Stimulated activated naive CD4-positive, alpha-beta T cell (primary cell): ENCODE data around the gene PCBD2.
A peak's percentile ranks its signal among the peaks of the same experiment; 100 is the strongest.
"Not testable (repeated sequence)": the region's sequence is repeated elsewhere in the genome, so short reads cannot be mapped to it uniquely, and the experiment has no call there.

ENCODE experiments used
- DNase-seq, 6 experiments: peaks; one replicate each; lab custom pipeline; 2025; lab: John Stamatoyannopoulos, UW

Gene PCBD2

DNA sequence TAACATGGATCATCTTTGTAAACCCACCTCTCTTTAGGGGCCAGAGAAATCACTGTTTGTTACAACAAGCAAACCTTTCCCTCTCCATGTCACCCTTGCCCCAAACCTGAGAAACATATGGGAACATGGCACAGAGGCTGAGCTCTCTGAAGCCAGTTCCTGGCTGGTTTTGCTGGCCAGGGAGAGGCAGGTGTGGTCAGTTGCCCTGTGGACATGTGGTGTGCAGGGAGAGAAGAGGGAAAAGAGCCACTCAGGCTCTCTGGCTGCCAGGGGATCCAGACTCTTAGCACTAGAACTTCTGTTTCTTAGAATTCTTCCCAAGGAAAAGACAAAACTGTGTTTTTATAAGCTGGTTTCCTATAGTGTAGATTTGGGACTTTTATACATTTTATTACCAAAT is 58.2 kb downstream of the PCBD2 start:
- no peak for DNase-seq

DNA sequence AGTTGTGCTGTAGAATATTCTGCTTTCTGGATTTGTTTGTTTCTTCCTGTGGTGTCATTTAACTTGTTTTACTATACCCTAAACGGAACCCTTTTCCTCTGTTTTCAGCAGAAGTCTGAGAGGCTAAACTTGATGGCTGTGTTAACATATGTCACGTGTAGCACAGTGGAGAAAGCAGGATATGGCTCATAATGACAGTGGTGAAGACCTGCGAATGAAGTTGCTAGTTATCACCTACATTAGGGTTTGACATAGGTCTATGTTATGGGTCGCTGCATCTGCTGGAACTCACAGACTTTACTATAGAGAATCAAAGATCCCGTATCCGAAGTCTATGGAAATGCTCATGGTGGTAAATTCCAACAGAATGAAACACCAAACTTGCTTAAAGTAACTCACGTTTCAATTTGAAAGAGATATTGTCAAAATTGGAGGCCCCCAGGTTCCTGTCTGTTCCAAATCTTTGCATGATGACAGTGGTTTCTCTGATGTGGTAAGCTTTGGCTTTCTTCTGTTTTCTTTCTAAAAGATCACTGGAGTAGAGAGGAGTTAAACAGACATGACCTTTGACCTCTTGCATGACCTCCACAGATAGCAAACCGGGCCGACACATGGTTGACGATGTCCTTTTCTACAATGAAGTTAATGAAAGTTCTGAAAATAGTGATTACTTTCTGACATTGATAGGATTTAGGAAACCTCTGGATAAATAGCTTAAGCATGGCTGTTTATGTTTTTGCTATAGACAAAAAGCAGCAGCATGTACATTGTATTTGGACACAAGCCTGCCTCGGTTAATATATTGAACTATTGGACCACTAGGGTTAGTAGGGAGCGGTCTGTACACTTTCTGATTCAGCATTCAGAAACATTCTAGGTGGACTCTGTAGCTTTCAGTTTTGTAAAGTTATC is 59.7 kb downstream of the PCBD2 start:
- peak in 3 of 6 experiments; percentile 78 to 81 (median 81) for DNase-seq

DNA sequence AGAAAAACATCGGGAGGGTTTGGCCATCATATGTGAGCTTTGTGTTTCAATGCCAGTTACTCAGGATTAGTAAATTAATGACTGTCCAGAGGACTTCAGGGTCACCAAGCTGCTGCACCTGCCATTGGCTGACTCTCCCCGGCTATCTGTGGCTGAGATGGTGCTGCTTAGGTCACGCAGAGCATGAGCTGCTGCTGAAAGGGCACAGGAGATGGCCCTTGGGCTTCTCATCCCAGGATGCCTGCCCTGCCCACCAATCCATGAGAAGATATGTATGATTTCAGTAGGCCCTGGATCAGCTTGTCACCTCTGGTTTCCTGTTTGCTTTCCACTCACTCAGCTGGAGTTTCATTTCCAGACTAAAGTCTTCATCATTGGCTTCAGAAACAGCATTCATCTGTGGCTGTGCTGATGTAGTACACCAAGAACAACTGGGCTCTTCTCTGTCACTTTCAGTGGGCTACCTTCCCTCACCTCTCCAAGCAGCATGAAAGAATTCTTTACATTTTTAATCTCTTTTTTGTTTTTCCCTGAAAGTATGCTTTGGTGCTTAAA is 60.4 kb downstream of the PCBD2 start:
- DNase-seq = peak in 1 of 6 experiments; percentile 19

DNA sequence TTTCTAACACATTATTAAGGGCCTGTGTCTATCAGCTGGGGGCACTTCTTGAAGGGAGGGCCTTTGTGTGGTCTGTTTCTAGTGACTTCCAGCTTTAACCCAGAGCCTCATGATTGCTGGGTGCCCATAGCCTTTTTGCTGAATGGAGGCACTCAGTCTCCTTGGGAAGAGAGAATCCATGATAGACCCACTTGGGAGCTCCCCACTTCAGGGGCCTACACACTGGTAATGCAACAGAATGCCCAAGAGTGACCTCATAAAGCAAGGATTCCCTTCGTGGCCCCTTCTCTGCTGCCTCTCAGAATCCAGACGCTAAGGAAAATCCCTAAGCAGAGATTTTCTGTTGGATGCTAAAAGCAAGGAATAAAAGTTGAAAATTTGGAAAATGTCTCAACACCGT is 62.7 kb downstream of the PCBD2 start, which contains the start of gene CATSPER3:
Gene CATSPER3 (plus strand): TSS at position 301 of the 400 bp plus-strand sequence. CDS start 85 bp downstream, at position 386.
- DNase-seq = no peak

DNA sequence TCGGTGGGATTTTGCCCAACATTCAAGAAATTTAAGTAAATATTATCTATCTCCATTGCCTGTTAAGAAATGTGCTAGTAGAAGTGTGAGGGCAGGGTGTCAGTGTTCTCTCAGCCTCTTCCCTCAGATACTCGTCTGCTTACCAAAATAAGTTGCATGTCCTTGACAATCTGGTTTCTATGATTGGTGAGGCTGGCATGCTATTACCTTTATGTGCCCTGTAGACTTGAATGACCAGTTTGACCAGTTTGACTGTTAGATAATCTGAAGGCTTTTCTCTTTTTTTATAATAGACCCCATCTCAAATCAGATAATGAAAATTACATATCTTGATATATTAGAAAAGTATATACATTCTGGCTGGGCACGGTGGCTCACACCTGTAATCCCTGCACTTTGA is 63.1 kb downstream of the PCBD2 start:
- DNase-seq = no peak

DNA sequence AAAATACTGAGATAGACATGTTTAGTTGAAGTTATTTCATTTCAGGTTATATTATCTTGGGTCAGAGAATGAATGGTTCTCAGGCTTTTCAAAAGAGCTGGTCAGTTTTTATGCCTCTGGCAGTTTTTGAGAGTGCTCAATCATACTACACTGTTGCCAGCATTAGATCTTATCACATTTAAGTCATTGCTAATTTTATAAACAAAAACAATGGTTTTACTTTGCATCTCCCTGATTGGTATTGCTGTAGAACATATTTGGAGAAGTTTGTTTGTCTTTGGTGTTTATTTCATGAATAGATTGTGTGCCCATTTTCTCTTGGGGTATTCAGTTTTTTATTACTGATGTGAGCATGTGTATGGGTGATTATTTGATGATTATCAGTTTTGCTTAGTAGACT is 64.2 kb downstream of the PCBD2 start:
- DNase-seq = no peak

DNA sequence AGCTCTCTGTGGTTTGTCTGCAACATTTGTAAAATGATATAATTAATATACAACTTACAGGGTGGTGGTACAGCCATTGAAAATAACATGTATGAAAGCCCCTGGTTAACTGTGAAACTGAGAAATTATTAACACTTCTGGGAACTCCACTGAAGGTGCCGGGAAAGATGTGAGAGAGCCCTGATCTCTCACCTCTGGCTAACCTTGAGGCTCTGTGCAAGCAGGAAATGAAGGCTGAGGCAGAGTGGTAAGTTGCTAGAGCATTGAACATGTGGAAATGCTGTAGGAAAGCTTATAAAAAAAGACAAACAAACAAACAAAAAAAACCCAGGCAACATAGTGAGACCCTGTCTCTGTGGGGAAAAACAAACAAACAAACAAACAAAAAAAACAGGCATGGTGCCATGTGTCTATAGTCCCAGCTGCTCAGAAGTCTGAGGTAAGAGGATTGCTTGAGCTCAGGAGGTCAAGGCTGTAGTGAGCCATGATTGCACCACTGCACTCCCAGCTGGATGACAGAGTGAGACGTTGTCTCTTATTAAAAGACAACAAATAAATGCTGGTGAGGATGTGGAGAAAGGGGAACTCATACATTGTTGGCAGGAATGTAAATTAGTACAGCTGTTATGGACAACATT is 70.3 kb downstream of the PCBD2 start:
- no peak for DNase-seq

DNA sequence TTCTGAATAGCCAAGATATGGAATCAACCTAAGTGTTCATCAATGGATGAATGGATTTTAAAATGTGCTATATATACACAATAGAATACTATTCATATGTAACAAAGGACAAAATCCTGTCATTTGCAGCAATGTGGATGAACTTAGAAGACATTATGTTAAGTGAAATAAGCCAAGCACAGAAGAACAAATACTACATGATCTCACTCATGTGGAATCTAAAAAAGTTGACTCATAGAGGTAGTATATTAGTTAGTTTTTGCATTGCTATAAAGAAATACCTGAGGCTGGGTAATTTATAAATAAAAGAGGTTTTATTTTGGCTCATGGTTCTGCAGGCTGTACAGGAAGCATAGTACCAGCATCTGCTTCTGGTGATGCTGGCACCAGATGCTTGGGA is 70.9 kb downstream of the PCBD2 start:
- no peak for DNase-seq

DNA sequence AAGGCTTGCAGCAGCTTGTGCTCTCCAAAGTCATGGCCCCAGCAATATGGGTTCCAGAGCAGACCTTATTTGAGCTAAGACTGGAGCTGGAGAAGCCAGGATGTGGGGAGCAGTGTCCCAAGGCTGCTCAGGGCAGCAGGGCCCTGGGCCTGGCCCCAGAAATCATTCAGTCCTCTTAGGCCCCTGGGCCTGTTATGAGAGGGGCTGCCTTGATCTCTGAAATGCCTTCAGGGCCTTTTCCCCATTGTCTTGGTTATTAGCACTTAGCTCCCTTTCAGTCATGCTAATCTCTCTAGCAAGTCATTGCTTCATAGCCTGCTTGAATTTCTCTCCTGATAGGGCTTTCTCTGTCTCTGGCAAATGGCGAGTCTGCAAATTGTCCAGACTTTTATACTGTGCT is 71.9 kb downstream of the PCBD2 start:
- DNase-seq = no peak

DNA sequence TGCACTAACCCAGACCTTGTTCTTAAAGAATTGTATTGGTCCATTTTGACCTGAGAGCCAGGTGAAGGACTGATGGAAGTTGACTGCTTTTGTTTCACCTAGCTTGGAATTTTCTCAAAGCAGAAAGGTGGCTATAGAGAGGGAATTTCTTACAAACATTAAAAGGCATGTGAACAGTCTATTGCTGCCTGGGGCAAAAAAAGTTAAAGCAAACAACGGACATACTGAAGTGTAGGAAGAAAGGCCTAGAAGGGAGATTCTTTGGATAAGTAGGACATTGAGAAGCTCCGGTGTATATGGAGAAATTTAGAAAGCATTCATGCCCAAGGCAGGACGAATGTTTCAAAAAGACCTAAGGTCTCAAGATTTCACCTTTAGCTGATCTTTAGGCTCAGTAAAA is 74.5 kb downstream of the PCBD2 start:
- DNase-seq = no peak

DNA sequence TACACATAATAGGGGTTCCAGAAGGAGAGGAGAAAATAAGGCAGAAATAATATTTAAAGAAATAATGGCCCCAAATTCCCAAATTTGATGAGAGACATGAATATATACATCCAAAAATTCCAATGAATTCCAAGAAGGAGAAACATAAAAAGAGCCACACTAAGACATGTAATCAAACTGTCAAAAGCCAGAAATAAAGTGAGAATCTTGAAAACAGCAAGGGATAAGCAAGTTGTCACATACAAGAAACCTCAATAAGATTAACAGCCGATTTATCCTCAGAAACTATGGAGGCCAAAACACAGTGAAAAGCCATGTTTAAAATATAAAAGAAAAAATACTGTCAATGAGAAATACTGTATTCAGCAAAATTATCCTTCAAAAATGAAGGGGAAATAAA is 77.3 kb downstream of the PCBD2 start:
- DNase-seq = no peak

DNA sequence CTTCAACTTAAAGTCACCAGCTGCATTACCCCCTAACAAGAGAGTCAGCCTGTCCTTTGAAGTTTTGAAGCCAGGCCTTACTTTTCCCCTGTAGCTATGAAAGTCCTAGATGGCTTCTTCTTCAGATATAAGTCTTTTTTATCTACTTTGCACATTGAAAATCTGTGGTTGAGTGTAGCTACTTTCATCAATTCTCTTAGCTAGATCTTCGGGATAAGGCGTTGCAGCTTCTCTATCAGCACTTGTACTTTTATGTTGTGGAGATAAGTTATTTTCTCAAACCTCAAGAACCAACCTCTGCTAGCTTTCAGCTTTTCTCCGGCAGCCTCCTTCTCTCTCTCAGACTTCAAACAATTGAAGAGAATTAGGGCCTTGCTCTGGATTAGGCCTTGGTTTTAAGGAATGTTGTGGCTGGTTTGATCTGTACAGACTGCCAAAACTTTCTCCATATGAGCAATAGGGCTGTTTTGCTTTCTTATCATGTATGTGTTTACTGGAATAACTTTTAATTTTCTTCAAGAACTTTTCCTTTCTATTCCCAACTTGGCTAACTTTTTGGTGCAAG is 84.4 kb downstream of the PCBD2 start:
- DNase-seq = no peak

DNA sequence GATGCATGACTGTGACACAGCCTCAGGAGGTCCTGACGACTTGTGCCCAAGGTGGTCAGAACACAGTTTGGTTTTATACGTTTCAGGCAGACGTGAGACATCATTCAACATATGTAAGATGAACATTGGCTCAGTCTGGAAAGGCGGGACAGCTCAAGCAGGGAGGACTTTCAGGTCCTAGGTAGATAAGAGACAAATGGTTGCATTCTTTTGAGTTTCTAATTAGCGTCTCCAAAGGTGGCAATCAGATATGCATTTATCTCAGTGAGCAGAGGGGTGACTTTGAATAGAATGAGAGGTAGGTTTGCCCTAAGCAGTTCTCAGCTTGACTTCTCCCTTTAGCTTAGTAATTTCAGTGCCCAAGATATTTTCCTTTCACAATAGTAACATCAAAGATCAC is 85.3 kb downstream of the PCBD2 start:
- not testable (repeated sequence) for DNase-seq

DNA sequence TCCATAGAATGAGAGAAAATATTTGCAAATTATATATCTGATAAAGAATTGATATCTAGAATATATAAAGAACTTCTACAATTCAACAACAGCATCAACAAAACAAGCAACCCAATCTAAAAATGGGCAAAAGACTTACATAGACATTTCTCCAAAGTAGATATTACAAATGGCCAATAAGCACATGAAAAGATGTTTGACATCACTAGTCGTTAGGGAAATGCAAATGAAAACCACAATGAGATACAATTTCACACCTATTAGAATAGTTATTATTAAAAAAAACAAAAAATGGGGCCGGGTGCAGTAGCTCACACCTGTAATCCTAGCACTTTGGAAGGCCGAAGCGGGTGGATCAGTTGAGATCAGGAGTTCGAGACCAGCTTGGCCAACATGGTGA is 87.2 kb downstream of the PCBD2 start:
- no peak for DNase-seq

DNA sequence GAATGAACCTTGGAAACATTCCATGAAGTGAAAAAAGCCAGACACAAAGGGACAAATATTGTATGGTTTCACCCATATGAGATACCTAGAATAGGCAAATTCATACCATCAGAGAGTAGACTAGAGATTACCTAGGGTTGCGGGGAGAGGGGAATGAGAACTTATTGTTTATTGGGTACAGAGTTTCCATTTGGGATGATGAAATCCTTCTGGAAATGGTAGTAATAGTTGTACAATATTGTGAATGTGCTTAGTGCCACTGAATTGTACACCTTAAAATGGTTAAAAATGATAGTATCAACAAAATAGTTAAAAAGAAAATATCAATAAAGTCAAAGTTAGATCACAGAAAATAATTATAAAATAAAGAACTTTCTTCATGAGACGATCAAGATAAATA is 88.2 kb downstream of the PCBD2 start:
- DNase-seq = no peak

DNA sequence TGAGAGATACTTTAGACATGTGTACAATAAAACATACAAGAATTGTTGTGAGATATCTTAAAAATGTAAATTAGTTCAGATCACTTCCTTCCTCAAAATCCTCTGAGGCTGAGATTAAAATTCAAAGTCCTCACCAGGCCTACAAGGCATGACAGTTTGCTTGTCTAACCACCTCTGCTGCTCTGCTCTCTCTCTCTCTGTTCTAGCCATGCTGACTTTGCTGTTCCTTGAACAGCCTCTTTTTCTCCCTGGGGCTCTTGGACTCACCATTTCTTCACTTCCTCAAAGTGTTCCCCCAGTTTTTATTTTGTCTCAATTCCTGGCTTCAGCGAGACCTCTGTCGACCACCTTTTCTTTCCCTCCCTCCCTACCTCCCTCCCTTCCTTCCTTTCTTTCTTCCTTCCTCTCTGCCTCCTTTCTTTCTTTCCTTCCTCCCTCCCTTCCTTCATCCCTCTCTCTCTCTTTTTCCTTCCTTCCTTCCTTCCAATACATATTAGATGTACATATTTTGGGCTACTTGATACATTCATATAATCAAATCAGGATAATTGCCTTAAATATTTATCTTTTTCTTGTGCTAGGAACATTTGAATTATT is 89.7 kb downstream of the PCBD2 start:
- DNase-seq = no peak

DNA sequence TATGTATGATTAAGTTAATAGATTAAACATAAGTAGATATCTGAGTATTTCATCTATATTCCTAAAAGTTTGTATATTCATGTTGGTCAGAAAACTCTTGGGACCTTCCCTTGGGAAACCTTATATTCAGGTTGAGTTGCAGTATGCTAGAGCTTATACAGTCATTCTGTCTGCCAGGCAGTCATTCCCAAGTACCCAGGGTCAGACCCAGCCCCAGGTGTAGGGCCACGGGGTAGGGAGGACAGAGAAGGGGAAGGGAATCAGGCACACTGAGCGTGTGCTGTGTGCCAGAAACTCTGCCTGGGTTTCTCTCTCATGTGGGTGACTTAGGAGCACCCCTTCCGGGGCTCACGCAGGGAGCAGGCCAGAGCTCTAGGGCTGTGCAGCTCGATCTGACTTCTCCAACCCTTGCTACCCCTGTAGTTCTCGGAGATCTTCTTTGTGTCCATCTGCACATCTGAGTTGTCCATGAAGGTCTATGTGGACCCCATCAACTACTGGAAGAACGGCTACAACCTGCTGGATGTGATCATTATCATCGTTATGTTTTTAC is 91.0 kb downstream of the PCBD2 start:
- no peak for DNase-seq

DNA sequence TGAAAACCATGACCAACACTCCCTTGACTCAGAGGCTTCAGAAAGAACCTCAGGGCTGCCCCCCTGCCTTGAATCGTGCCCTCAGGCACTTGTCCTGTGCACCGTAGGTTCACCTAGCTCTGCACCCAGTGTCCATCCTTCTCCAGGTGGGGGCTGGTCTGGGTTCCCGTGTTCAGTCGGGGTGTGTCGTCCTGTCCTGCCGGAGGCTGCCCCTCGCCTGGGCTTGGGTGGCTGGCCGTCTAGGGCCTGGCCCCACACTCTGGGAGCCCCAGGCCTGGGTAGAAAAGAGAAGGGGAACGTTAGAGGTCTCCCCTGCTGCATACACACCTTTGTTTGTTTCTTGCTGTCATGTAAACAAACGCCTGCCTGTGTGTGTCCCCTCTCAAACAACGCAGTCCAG is 92.1 kb downstream of the PCBD2 start:
- no peak for DNase-seq

DNA sequence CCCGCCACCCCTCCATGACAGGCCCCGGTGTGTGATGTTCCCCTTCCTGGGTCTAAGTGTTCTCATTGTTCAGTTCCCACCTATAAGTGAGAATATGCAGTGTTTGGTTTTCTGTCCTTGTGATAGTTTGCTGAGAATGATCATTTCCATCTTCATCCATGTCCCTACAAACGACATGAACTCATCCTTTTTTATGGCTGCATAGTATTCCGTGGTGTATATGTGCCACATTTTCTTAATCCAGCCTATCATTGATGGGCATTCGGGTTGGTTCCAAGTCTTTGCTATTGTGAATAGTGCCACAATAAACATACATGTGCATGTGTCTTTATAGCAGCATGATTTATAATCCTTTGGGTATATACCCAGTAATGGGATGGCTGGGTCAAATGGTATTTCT is 93.1 kb downstream of the PCBD2 start:
- not testable (repeated sequence) for DNase-seq

DNA sequence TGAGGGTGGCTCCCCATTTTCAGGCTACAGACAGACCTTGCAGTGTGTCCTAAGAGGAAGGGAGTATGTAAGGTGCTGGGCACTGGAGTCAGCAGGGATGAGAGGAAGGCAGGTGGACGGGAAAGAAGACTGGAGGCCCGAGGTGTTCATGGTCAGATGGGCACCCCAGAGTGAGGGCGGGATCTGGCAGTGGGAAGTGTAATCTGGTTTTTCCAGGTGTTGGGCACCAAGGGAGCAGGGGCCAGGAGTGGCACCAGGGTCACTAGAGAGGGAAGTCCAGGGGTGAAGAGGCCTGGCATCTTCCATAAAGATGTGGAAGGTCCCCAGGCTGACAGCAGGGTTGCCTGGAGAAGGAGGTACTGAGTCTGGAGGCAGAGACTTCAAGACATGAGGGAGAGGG is 99.4 kb downstream of the PCBD2 start:
- no peak for DNase-seq

DNA sequence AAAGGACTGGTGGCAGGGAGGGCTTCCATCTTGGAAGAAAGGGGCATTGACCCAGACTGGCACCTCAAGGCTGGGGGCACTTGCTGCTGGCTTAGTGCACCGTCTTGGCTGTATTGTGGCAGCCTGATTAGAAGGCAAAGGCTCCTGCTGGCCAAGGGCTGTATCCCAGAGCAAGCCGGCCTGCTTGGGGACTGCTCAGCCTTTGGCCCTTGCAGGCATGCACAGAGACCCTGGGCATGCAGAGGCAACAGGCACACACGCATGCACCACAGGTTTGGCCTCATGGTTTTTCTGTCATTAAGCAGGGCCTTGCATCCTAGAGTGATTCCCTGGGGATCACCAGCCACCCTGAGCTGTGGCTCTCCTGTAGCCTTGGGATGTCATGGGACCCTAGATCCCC is 100.1 kb downstream of the PCBD2 start:
- no peak for DNase-seq

DNA sequence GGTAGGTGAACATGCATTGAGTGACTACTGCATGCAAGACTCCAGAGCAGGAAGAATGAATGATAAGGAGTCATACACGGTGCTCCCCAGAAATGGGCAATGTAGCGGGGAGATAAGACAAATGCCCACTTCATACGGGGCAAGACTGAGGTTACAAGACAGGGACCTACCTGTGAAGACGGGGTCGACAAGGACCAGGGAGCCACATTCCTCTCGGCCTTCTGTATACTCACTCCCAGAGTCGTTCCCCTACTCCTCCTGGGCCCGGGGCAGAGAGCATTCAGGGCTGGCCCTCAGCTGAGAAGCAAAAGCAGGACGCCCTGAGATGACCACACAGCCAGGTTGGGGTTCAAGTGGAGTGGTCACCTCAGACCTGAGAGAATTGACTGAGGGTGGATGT is 102.4 kb downstream of the PCBD2 start:
- DNase-seq = no peak
